NT2/D1 (cell line): Measurements from ENCODE around the gene POT1.
"Not testable (repeated sequence)": the region's sequence is repeated elsewhere in the genome, so short reads cannot be mapped to it uniquely, and the experiment has no call there.

Experiments used
- DNase-seq: peaks from one replicate; pipeline ENCODE4 v3.0.0-alpha.2; 2011; ENCODE audit warnings: low read depth, low spot score
- H3K27me3 ChIP-seq: 2 replicates; pipeline ENCODE4 v1.6.0; 2011; ENCODE audit warnings: mild to moderate bottlenecking; ENCODE audit not compliant: insufficient read length, insufficient read depth
- H3K36me3 ChIP-seq: 2 replicates; pipeline ENCODE4 v1.6.1; 2011; ENCODE audit warnings: mild to moderate bottlenecking, low read length, mixed read lengths; ENCODE audit not compliant: insufficient read depth, insufficient read length
- H3K4me1 ChIP-seq: 2 replicates; pipeline ENCODE4 v1.5.1; 2011; ENCODE audit not compliant: insufficient read depth, insufficient read length
- H3K4me3 ChIP-seq: 2 replicates; pipeline ENCODE4 v1.5.1; 2011; ENCODE audit warnings: low read depth; ENCODE audit not compliant: insufficient read length
- H3K9ac ChIP-seq: 2 replicates; pipeline ENCODE4 v1.6.0; 2011; ENCODE audit warnings: low read depth; ENCODE audit not compliant: insufficient read length
- H3K9me3 ChIP-seq: 2 replicates; pipeline ENCODE4 v1.5.1; 2011; ENCODE audit warnings: mild to moderate bottlenecking, low read length; ENCODE audit not compliant: insufficient read depth
- SUZ12 ChIP-seq: IDR thresholded peaks from 2 replicates; pipeline ENCODE4 v1.6.1; 2011; ENCODE audit not compliant: insufficient read length, insufficient read depth; ENCODE audit errors: extremely low read depth
- YY1 ChIP-seq: IDR thresholded peaks from 2 replicates; pipeline ENCODE4 v1.6.1; 2011; ENCODE audit not compliant: insufficient read length, insufficient read depth
- ZNF274 ChIP-seq: IDR thresholded peaks from 2 replicates; pipeline ENCODE4 v1.6.1; 2011; ENCODE audit warnings: mild to moderate bottlenecking, low read depth, low read length

POT1 gene

GRCh38 chr7:124929467-124930172, at the start of gene POT1:
Gene POT1, minus strand, starts transcription at chr7:124929825. Its CDS starts 32,652 bp downstream, at chr7:124897173.
- peak; percentile 98 for DNase-seq
- H3K9ac ChIP-seq: peak within 1 kb of the TSS; percentile 74
- TF ChIP-seq SUZ12: no peak
- peaks cover 15% of the 10 kb centered on the region for H3K36me3 ChIP-seq
- no peaks in the 10 kb centered on the region for H3K9me3 ChIP-seq
- H3K27me3 ChIP-seq: no peaks in the 10 kb centered on the region
- H3K4me1 ChIP-seq: no peaks in the 10 kb centered on the region
- H3K4me3 ChIP-seq: peak within 1 kb of the TSS; percentile 71

GRCh38 chr7:124975131-124975530, 45.5 kb upstream of the POT1 start:
- H3K9me3 ChIP-seq, H3K27me3 ChIP-seq, H3K4me1 ChIP-seq, H3K4me3 ChIP-seq, DNase-seq, H3K9ac ChIP-seq, H3K36me3 ChIP-seq: not testable (repeated sequence)

GRCh38 chr7:124965553-124965952, 35.9 kb upstream of the POT1 start:
- Histone ChIP-seq H3K4me1 (no peaks in the 10 kb centered on the region), H3K27me3 (no peaks in the 10 kb centered on the region), H3K4me3 (no peak overlapping the region), H3K9ac (no peak overlapping the region), H3K9me3 (no peaks in the 10 kb centered on the region), H3K36me3 (no peaks in the 10 kb centered on the region)
- TF ChIP-seq ZNF274 (no peak), SUZ12 (no peak), YY1 (no peak)
- DNase-seq: no peak

GRCh38 chr7:124959676-124960075, 30.1 kb upstream of the POT1 start:
- no peak overlapping the region for H3K9ac ChIP-seq
- peaks cover 13% of the 10 kb centered on the region; the same call in 1 of the 2 replicates for H3K9me3 ChIP-seq
- no peak for DNase-seq
- no peaks in the 10 kb centered on the region for H3K4me1 ChIP-seq
- H3K36me3 ChIP-seq: no peaks in the 10 kb centered on the region
- no peak for TF ChIP-seq ZNF274
- no peak for TF ChIP-seq SUZ12
- no peak for TF ChIP-seq YY1
- no peaks in the 10 kb centered on the region for H3K27me3 ChIP-seq
- no peak overlapping the region for H3K4me3 ChIP-seq

GRCh38 chr7:124957952-124958351, 28.3 kb upstream of the POT1 start:
- H3K9ac ChIP-seq, H3K4me3 ChIP-seq, H3K27me3 ChIP-seq, DNase-seq, H3K4me1 ChIP-seq, H3K36me3 ChIP-seq: not testable (repeated sequence)
- peaks cover 13% of the 10 kb centered on the region; the same call in 1 of the 2 replicates for H3K9me3 ChIP-seq

GRCh38 chr7:124956160-124956559, 26.5 kb upstream of the POT1 start:
- H3K4me3 ChIP-seq: no peak overlapping the region

GRCh38 chr7:124954790-124955189, 25.2 kb upstream of the POT1 start:
- no peaks in the 10 kb centered on the region for H3K27me3 ChIP-seq

More at GRCh38 chr7:124956160-124956559, 26.5 kb upstream of the POT1 start:
- H3K9ac ChIP-seq: no peak overlapping the region
- peaks cover 13% of the 10 kb centered on the region; the same call in 1 of the 2 replicates for H3K9me3 ChIP-seq
- no peaks in the 10 kb centered on the region for H3K36me3 ChIP-seq
- no peaks in the 10 kb centered on the region for H3K4me1 ChIP-seq
- no peaks in the 10 kb centered on the region for H3K27me3 ChIP-seq
- DNase-seq: no peak
- TF ChIP-seq SUZ12 (no peak), YY1 (no peak), ZNF274 (no peak)

GRCh38 chr7:124945680-124946079, 16.1 kb upstream of the POT1 start:
- Histone ChIP-seq H3K36me3 (no peaks in the 10 kb centered on the region), H3K4me3 (no peak overlapping the region), H3K4me1 (no peaks in the 10 kb centered on the region), H3K9ac (no peak overlapping the region), H3K27me3 (no peaks in the 10 kb centered on the region), H3K9me3 (no peaks in the 10 kb centered on the region)
- TF ChIP-seq YY1 (no peak), ZNF274 (no peak), SUZ12 (no peak)
- DNase-seq: no peak

More at GRCh38 chr7:124954790-124955189, 25.2 kb upstream of the POT1 start:
- Histone ChIP-seq H3K4me1 (no peaks in the 10 kb centered on the region), H3K4me3 (no peak overlapping the region), H3K9me3 (peaks cover 13% of the 10 kb centered on the region; the same call in 1 of the 2 replicates), H3K36me3 (no peaks in the 10 kb centered on the region), H3K9ac (no peak overlapping the region)
- TF ChIP-seq YY1: no peak
- TF ChIP-seq SUZ12: no peak
- TF ChIP-seq ZNF274: no peak
- DNase-seq: no peak
